H4 (cell line): ENCODE data around the gene TWIST2. TPM values are rescaled to one million over a fixed set of nuclear protein-coding genes. Genes with fewer than 3 reads are reported as not detected.

Source experiments
- DNase-seq: peaks from one replicate; pipeline ENCODE4 v3.0.0-alpha.2; 2015; ENCODE audit warnings: low spot score
- total RNA-seq: library from RNA; depleted of rRNA; stranded (reverse); fragments of >200 nt; shearing (Covaris generic); gene quantifications from 2 replicates; pipeline ENCODE4 v1.2.3, GENCODE V29; 2014

The TWIST2 gene
- total RNA-seq, 1 experiment from 2014 or later: 25.6 TPM

DNA sequence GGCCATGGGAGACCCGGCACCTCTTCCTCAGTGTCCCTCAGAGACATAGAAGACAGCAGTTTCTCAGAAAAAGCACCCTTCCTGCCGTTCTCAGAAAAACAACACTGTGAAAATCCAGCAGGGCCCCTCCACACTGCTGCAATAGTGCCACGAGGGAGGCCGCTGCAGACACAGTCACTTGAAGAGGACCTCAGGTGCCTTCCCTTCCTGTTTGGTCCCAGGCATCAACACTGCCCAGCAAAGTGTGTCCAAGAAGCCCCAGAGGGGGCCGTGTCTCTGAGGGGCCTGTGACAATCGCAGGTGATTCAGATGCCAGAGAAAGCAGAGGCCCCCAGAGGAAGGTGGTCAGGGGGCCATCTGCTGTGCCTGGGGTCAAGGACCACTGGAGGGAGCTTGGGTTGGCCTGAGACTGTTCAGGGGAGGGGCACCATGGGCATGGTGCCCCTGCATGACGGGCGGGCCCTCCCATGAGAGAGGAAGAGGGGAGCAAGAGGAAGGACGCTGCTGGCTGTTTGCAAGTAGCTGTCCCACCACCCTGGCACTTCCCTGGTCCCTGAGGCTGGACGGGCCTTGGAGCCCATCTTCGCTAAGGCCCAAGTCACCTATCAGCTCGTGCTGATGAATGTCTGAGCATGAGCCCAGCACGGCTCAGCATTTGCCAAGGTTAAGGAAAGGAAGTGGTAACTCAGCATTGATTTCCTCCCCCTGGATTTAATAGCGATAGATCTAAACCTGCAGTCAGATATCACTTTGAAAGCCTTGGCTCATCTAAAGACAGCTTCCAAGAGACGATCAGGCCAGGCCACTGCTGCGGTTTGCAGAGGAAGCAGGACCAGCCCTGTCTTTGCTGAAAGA lies 9.1 kb downstream of the TWIST2 start:
- DNase-seq: no peak

DNA sequence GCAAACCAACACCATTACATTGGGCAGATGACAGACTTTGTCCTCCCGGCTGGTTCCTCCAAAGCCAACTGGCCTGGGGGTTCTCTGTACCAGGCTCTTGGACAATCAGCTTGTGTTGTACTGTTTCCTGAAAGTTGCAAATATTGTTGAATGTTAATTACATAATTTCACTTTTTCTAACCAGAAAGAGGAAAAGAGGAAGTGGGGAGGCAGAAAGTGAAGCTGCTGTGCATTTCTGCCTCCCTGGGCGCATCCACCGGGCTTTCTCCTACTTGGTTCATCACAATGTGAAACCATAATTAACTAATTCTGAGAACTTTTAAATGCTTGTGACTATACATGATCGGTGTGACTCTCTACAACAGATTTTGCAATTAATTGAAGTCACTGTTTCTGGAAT lies 10.1 kb downstream of the TWIST2 start:
- no peak for DNase-seq

DNA sequence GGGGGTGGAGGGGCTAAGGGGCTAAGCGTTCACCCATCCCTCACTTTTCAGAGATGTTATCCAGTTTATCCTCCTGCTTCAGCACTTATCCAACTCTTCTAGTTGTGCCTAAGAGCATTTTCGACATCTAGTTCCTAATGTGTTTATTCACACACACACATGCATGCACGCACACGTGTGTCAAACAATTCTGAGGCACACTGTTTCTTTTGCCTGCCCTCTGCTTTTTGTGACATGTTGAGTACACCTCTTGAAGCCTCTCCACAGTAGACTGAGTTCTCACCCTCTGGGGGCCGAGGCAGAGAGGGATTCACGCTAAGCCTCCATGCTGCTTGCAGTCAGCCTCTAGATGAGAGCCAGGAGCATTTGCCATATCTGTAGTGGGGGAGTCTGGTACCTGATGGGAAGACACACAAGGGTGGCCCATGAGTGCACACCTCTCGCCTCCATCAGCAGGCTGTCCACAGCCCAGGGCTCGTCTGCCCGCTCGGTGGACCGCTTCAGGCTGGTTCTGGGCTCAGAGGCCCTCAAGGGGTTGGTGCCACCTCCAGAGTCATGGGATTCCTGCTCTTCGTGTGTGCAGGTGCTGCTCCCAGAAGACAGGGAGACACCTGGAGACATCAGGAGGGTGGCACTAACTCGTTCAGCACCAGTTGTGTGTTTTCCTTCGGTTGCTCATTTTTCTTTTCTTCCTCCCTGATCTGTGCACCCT lies 11.9 kb downstream of the TWIST2 start:
- no peak for DNase-seq

DNA sequence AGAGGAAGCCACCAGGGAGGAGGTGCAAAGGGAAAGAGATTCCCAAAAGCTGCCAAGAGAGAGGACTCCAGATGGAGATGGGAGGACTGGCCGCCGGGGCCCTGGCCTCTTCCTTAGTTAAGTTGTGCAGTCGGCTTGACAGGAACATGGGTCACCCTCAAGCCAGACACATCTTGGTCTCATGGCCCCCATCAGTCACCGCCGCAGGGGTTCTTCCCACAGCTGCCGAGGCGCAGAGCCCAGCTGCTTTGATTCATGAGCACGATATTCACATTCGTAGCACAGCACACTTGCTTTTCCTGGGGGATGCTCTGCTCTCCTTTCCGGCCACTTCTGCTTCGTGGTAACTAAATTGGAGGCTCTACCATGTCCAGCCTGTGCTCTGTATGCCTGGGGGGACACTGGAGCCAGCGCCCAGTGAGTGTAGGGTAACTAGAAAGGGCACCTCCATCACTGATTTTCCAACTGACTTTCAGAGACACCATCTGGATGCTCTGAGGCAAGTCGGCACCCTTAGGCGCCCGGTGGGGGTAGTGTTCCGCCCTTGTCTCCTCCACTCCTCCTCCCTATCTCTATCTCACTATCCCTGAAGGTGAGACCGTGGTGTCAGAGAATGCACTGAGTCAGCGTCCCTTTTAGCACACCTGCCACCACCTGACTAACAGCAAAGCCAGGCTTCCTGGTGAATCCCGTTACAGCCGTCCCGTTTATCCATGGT lies 13.3 kb downstream of the TWIST2 start:
- DNase-seq: no peak

- DNase-seq: no peak
These were observed 14.0 kb downstream of the TWIST2 start for GRCh38 chr2:238861766-238862315.

DNA sequence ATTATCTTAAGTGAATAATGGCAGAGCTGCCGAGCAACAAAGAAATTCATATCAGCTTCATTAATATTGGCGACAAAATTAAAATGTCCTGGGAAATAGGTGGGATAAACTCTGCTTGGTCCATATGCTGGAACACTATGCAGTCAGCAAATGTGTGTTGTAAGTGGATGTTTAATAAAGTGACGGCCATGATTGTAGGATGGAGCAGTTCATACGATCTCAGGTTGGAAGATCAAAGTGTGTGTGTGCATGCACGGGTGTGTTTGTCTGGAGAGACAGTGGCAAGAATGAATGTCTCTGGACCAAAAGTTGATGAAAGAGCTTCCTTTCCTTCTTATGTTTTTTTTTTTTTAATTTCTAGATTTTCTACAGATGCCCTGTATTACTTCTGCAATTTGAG lies 14.8 kb downstream of the TWIST2 start:
- DNase-seq: no peak

- DNase-seq: no peak
These were observed 15.3 kb downstream of the TWIST2 start for GRCh38 chr2:238863231-238863630.

DNA sequence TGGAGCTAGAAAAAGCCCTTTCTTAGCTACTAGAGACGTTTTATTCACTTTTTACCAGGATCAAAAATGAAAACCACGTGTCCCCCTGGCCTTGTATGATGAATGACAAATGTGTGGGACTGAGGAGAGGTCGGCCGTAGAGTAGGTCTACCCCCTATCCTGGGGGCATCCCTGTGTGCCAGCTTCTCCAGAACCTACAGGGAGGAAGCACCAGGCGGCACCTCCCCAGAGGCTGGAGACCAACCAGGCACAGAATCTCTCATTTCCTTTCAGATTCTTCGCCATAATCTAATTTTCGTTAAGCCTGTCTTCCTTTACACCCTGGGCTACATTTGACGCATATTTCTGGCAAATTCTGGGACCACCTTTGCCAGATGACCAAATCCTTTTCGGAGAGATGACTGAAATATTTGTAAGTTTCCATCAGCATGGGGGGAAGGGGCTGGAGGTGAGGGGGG lies 15.9 kb downstream of the TWIST2 start:
- no peak for DNase-seq

- peak; percentile 96 for DNase-seq
These were observed 16.5 kb downstream of the TWIST2 start for GRCh38 chr2:238864207-238865014.

GRCh38 chr2:238865015-238865719 lies 17.3 kb downstream of the TWIST2 start:
- no peak for DNase-seq

DNA sequence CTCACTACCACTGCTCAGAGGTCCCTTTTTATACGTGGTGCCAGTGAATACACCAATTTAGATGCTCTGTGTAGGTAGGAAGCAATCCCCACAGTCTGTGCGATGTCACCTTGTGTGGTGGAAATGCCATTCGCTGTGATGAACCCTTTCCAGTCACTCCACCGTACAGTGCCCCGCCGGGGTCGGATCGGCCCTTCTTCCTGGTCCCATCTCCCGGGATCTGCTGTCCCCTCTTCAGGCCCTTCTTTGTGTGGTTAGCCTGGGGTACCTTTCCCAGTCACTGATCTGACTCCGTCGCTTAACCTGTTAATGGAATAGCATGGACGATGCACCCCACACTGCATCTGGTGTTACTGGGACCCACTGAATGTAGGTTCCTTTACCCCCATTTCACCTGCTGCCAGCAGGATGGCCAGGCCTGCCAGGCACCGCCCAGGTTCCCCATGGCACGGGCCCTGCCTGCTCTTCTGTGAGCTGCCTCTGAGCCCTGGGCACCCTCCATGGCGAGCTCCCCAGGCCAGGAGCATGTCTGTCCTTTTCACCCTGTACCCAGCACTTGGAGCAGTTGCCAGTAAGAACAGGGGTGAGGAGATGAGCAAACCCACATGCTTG lies 18.0 kb downstream of the TWIST2 start:
- no peak for DNase-seq

DNA sequence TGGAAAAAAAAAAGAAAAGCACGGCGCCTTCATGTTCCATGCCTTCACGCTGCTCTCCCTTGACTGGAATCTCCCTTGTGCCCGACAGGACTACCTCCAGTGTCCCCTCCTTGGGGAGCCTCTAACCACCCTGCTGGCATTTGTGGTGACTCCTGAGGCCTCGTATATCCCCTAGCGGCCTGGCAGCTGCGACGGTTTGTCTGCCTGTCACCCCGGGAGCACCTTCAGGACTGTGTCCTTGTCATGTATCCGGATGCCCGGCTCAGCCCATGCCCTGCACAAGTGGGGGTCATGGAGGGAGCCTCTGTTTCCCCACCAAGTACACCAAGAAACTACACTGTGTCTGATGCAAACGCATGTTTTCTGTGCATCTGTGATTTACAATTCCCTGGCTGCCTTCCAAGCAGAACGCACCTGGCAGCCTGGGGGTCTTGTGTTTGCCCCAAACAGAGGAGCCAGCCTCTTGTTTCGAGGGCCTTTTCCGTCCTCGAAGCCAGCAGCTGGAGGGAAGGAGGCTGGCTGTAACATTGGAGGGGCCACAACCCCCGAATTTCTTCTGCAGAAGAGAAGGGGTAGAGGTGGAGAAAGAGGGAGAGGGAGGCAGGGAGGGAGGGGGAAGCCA lies 18.9 kb downstream of the TWIST2 start:
- no peak for DNase-seq

DNA sequence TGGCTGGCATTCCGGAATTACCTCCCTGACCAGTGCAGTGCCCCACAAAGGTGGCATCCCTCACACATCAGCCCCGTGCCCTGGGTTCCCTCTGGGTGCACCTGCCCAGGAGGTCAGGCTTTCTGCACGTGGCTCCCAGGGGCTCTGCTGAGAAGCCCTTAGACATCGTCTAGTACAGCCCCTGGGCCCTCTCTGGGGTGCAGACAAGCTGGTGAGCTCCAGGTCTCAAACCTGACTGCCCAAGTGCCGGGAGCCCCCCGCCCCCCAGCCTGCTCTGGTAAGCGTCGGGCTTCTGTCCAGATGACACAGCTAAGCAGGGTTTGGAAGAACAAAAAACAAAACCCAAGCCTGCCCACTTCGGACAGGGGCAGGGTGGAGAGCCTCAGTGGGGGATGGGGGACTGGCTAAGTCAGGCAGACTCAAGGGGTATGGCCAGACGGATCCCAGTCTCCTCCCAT lies 20.2 kb downstream of the TWIST2 start:
- no peak for DNase-seq

DNA sequence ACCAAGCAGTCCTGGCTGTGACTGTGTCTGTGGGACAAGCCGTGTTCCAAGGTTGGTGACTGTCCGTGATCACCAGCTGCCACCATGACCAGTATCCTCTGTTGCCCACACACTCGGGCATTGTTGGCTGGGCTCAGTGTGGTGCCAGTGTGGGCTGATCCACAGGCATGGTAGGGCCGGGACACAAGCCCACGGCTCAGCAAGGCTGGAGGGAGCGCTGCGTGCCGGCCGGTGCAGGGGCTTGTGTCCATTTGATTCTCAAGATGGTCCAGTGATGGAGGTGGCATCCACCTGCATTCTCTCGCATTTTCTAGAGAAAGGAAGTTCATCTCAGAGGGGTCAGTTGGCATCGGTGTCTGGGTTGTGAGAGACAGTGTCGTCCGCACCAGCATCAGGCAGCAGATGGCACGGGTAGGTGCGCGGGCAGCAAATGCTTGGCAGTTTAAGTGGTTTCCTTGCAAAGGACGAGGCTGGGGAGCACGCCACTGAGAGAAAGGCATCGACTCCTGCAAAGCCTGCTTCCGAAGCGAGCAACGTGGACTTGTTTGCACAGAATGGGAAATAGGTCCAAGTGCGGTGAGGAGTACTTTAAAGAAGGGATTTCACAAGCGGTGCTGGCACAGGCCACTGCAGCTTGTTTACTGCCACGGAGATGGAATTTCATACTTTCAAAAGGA lies 20.9 kb downstream of the TWIST2 start:
- DNase-seq: no peak

- DNase-seq: no peak
These were observed 21.6 kb downstream of the TWIST2 start for GRCh38 chr2:238869293-238870124.

GRCh38 chr2:238870261-238870660 lies 22.4 kb downstream of the TWIST2 start:
- no peak for DNase-seq

DNA sequence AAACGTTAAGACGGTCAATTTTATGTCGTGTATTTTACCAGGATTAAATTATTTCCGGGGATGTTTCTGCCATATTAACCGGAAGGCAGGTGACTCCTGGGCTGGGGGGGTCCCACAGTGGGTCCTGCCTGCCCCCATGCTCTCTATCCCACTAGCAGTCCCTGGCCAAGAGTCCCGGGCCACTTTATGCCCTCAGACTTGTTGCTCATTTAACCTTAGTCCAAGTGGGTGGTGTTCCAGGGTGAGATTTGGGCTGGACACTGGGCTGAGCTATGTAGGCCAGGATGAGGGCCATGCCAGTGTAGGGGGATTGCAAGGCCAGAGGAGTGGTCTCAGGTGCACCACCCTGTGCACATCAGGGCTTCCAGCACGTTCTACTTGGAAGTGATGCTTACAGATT lies 24.1 kb downstream of the TWIST2 start:
- no peak for DNase-seq
